Stimulated activated CD4-positive, alpha-beta T cell treated with anti-CD3 and anti-CD28 coated beads, TNF-alpha, amount 100 ng/mL, for 1 hour (primary cell): ENCODE data around the gene PLVAP.

Experiments
- DNase-seq, 3 donors: peaks; one replicate each; pipeline ENCODE4 v3.0.0-alpha.2; 2020; ENCODE audit warnings: low read depth in 3 of 3, low spot score in 1 of 3

PLVAP gene

GRCh38 chr19:17304386-17305215, 72.5 kb downstream of the PLVAP start:
- DNase-seq: no peak

GRCh38 chr19:17303940-17304267, 73.2 kb downstream of the PLVAP start:
- no peak for DNase-seq

- peak; percentile 81 to 90 (median 82) for DNase-seq
Measured at GRCh38 chr19:17303167-17303939, 73.8 kb downstream of the PLVAP start, which contains the start of gene ABHD8. ABHD8 (minus strand) TSS chr19:17303425; CDS start chr19:17301616, 1,809 bp downstream.

GRCh38 chr19:17302391-17303166, 74.6 kb downstream of the PLVAP start:
- no peak for DNase-seq
